Measurements from ENCODE around the gene TRDN.
"Not testable (repeated sequence)": the region's sequence is repeated elsewhere in the genome, so short reads cannot be mapped to it uniquely, and the experiment has no call there.

TRDN gene

DNA sequence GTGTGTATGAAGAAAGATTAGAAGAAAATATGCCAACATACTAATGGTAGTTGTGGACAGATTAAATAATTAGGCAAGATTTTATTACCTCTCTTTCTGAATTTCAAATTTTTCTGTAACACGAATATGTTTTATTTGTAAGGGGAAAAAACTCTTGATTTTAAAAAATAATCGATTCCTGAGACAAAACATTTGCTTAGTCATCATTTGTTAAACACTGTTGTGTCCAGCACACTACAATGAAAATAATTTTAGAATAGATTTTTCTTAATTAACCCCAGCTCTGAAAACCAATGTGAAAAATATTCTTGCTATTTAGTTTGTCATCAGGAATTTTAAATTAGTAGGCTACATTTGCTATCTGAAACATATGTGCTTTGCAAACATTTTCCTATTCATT lies 253.0 kb downstream of the TRDN start:
- no peak for DNase-seq

DNA sequence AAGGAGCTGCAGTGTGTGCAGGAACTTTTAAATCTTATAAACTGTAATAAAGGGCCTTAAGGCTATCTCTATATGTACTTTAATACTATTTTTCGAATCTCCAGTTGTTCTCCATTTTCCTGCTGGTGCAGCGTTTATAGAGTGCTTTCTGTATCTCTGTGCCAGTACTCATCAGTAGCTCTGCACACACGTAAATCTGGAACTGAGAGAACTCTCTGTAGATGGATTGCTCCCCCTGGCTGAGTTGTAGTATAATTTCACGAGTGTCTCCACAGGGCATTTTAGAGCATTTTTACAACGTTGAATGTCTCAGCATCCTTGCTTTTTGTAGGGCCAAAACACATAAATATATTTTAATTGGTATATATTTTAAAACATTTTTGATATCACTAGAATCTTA lies 256.5 kb downstream of the TRDN start:
- no peak for DNase-seq

DNA sequence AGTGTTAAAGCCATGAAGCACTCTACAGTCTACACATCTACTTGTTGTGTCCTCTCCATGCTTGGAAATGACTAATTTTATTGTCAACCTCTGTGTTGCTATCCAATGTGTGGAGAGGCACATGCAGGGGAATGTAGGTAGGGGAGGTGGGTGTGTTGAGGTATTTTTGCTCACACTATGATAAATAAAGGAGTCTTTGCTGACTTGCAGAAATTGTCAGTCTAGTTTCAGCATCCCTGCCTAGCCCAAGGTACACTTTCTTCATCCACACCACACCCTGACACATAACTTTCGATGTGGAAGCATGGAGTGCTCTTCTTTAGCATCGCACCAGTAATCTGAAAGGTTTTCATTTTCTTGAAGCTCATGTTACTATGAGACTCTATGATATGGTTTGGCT lies 264.0 kb downstream of the TRDN start:
- no peak for DNase-seq

DNA sequence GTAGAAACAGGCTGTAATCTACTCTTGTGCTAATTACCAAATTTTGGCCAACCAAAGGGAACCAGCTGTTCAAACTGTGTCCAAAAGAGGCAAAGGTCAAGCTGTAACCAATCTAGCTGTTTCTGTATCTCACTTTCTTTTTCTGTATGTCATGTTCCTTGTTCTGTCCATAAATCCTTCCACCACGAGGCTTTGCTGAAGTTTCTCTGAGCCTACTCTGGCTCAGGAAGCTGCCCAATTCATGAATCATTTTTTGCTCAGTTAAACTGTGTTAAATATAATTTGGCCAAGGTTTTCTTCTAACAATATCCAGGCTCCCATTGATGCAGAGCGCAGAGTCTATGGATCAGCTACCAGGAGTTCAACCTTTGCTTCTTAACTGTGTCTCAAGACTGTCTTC lies 272.8 kb downstream of the TRDN start:
- DNase-seq = no peak

DNA sequence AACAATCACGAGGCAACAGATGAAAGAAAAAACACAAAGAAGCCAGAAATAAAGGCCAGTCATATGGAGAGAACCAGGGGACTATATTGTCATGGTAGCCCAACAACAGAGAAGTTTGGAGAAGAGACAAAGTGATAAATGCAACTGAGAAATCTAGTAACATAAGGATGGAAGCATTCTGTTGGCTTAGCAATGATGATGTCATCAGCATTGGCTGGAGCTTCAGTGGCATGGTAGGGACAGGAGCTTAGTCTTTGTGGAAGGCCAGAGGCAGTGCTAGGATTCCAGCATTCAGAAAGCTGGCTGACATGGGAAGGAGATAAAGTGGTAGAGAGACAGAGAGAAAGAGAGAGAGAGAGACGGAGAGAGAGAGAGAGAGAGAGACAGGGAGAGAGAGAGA lies 276.4 kb downstream of the TRDN start:
- no peak for DNase-seq

DNA sequence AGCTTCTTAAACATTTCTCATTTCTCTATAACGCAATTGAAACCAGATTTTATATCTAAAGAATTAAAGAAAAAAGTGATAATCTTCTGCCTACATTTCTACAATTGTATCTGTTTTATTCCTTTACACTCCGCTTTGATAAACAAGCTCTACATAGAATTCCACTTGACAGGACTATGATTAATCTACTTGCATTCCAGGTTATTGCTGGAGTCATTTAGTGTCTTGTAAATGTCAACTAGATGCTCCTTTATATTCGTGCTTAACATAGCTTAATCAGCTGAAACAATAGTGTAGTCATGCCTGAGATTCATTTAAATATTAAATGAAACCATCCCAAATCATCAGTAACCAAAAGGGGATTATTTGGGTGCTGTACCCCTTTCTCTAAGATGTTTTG lies 284.0 kb downstream of the TRDN start:
- DNase-seq = no peak

DNA sequence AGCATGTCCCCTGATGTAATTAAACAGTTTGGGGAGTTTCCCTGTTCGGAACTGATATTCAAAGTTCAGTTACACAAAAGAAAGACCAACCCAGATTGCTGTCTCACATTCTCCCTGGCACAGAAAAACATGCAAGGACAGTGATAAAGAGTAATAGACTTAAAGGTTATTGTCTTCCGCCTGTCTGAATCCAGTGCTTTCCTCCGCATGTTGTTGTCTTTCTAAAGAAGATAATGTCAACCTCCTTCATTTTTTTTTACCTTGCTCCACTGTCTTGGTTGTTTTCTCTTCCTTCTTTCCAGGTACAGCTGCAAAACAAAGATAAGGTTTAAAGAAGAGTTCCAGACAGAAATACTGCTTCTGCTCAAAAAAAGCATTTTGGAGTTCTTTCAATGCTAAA lies 284.5 kb downstream of the TRDN start:
- DNase-seq = no peak

DNA sequence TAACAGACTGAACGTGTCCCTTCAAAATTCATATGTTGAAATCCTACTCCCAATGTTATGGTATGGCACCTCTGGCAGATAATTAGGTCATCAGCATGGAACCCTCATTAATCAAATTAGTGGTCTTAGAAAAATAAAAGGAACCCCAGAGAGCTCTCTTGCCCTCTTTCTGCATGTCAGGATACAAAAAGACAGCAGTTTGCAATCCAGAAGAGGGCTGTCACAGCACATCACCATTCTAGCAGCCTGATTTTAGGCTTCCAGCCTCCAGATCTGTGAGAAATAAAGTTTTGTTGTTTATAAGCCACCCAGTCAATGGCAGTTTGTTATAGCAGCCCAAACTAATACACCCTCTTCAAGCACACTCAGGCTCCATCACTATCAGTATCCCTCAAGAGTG lies 292.9 kb downstream of the TRDN start:
- DNase-seq = no peak

DNA sequence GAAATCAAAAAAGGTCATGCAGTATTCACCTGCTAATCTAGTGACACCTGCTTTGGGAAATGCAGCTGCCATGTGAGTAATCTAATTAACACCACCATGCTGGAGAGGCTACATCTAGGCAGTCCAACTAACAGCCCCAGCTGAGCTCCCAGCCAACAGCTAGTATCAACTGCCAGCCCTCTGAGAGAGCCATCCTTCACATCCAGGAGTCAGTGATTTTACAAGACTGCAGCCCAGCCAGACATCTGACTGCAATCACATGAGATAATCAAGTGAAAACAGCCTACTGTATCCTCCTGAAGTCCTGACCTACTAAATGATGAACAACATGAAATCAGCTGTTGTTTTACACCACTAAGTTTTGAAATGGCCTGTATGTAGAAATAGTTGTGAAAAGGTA lies 298.4 kb downstream of the TRDN start:
- DNase-seq = no peak

DNA sequence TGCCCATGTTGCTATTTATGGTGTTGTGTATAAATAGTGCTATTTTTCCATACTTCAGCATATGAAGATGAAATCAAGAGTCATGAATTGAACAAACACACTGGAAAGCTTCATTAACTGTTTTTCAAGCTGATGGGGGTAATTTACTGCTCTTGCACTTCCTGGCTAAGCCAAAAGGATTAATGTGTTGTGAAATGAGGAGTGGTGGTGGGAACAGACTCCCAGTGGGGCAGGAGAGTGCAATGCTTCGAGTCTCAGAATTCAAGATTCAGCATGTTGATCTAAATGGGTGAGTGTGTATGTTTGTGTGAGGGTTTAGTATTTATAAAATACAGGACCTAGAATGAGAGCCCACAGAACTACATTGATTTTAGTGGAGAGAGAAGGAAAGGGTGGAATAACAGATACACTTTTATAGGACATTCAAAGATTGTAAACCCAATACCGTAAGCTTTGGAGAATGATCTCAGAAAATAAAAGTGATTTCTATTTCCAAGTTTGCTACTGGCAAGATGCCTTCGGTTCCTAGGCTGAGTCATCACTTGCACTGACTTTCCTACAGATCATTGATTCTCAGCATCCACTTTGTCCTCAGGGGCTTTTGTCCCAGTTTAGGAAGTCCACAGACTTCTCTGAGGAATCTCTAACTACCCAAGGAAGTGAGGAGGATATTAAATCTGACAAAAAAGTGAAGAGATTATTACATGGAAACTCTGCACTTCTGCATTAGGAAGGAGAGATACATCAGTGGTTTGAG lies 303.6 kb downstream of the TRDN start:
- no peak for DNase-seq

DNA sequence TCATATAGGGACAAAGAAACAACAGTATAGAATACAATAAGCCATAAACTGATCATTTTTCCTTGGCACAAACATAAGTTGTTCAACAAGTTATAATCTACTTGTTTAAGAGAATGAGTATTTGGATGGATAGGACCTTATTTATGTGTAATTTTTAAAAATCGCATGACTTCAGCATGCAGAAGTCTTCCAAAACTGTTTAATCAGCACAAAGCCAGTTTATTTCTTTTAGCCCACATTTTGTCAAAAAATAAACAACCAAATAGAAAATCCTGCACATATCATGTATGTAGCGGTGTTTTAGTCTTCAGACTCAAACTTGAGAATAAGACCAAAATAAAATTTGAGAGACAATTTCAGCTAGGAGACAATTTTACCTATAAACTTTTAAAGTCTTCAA lies 304.7 kb downstream of the TRDN start:
- no peak for DNase-seq

DNA sequence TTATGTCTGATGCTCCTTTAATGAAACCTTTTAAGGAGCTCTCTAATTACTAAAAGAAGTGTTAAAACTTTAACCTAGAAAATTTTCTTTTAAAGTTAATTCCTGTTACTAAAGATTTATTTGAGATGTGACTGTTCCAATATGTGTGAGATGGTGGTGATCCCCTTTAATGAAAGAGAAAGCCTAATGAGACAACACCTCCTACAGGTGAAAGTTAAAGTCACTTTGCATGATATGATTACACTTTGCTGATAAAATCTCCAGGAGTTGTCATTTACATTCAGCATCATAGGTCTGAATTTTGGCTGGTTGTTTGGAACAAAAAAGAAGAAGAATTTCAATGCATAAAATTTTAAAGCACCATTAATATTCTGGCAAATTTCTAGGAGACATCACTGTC lies 307.4 kb downstream of the TRDN start:
- no peak for DNase-seq

DNA sequence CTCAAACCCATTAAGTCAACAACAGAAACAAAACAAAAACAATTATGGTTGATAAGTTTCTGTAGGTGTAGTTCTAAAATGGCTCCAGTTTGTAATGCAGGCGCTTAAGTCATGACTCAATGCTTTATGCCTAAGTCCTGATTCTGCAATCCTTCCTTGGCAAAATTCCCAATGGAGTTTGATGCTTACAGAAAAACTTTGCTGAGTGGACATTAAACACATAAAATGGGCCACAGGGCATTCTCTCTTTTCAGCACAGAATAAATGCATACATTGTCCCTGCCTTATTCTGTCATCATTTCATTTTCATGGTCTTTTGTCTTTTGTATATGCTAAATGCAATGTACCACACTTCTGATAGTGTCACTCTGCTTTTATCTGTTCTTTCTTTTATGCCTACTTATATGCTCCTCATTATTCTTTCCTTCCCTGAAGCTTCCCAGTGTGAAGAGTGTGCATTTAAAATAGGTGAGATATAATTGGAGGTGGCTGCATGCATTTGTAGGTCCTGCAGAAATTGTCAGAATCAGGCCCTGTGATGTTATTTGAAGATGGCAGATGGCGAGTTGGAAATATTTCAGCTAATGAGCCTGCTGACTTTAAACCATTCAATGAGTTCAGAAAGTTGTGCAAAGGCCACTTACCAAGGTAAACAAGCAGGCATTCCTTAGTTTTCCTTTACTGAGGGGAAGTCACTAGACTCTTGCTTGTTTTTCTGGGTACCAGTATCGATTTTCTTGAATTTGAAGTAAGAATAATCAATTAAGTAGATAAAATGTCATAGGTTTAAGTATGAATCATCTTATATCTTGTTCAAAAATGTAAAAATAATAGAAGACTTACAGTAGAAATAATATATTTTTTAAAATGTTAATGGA lies 313.1 kb downstream of the TRDN start:
- no peak for DNase-seq

DNA sequence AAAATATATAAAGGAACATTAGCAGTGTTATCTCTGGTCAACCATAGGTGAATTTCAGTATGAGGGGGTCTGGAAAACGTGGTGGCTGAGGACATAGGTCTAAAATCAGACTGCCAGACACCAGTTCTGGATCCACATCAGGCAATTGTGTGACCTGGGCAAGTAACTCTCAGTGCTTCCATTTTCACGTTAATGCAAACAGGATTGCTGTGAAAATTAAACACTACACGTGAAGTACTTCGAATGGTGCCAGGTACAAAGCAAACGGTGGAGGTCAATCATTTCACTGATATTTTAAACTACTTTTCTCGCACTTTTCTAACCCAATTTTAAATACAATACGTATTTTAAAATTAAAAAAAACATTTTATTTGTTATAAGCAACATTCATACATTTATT lies 315.7 kb downstream of the TRDN start:
- no peak for DNase-seq

DNA sequence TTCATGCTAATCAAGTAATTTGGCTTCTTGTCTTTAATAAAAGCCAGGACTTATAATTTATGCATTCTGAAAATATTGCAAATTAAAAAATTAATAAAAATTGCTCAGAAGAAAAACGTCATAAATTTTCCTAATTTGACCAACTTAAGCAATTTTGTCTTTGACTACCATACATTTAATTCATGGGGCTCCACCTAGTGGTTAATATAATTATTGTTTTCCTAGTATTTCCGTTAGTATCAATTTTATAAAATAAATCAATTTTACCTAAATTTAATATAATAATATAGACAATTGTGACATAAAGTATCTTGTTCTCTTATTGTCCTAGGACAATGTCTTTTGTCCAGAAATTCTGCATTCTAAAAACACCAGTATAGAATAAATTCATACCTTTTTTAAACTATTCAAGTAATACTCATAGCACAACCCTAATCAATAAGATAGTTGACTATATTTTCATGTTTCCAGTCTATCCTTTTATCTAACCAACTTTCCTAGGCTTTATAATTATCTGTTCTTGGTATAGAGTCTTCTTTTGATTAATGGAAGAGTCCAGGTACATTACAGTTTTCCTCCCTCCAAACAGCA lies 319.9 kb downstream of the TRDN start:
- DNase-seq = no peak

DNA sequence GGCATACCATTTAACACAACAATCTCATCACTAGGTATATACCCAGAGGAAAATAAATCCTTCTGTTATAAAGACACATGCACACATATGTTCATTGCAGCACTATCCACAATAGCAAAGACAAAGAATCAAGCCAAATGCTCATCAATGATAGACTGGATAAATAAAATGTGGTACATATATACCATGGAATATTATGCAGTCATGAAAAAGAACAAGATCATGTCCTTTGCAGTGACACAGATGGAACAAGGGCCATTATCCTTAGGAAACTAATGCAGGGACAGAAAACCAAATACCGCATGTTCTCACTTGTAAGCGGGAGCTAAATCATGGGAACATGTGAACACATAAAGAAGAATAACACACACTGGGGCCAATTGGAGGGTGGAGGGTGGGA lies 322.3 kb downstream of the TRDN start:
- not testable (repeated sequence) for DNase-seq

DNA sequence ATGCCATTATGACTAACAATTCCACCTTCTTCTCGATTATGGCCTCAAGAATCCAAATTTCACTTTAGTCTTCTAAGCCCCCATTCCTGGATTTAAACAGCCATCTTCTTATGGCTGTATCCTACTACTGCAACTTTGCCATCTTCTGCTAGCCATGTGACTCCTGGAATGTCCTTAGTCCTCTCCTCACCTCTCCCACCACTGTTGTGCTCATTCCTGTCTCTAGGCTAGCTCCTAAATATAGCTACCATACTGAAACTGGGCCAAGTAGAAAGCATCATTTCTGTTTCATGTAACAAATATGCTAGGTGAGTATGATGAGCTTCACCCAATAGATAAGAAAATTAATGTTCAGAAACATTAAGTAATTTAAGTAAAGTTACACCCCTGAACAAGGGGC lies 327.6 kb downstream of the TRDN start:
- no peak for DNase-seq

DNA sequence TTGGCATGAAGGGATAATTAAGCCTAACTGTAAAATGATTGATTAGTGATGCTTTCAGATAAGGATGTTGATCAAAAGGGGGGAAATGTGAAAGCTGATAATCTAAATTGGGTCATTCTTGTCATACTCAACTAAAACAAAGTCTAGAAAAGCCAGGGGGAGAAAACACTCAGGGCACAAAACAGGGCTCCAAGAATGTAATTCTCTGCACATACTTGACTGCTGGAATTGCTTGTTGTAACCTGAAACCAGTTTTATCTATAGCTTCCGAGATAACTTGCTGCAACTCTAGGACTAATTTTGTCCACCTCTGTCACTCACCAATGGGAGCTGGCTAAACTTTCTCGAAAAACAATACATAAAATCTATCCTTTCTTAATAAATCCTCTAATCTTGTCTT lies 330.4 kb downstream of the TRDN start:
- DNase-seq = no peak

DNA sequence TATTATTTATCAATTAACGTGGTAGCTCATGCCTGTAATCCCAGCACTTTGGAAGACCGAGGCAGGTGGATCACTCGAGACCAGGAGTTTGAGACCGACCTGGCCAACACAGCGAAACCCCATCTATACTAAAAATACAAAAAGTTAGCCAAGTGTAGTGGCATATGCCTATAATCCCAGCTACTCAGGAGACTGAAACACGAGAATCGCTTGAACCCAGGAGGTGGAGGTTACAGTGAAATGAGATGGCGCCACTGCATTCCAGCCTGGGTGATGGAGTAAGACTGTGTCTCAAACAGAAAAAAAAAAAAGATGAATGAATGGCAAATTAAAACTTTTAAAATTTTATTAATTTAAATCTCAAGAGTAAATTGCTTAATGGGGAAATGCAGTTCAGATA lies 341.1 kb downstream of the TRDN start:
- no peak for DNase-seq

DNA sequence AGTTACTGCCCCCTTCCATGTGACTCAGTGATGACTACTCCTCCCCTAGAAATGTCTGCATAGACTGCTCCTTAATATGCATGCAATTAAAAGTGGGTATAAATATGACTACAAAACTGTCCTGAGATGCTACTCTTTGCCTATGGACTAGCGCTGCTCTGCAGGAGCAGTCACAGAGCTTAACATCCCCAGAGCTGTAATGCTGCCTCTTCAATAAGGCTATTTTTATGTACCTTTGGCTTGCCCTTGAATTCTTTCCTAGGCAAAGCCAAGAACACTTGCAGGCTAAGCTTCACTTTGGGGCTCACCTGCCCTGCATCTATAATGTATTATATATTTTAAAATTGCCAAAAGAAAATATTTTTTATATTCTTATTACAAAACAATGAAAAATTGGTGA lies 341.6 kb downstream of the TRDN start:
- DNase-seq = no peak

DNA sequence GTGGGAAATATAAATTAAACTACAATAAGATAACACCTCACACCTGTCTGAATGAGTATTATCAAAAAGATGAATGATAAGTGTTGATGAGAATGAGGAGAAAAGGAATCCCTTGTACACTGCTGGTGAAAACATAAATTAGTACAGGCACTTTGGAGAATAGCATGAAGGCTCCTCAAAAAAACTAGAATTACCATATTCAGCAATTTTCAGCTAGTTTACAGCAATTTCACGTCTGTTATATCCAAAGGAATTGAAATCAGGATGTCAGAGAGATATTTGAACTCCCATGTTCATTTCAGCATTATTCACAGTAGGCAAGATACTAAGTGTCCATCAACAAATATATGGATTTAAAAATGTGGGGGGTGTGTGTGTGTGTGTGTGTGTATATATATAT lies 348.1 kb downstream of the TRDN start:
- DNase-seq = no peak

DNA sequence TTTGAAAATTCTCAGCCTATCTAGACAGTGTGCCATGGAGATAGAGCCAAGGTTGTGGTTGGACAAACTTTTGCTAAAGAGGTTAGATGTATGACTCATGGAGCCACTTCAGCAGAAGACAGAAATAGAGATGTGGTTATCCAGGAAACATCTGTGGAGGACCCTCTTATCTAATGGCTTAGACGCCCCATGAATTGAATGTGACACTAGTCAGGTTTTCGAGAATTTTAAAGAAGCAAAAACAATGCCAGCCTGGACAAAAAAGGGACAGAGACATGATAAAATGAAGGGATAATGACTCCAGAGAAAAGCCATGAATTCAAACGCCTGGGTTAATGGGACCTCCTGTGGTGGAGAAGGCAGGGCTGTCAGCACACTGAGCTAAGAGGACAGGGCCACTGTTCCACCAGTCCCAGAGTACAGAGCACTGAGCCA lies 360.2 kb downstream of the TRDN start:
- DNase-seq = peak; percentile 33

DNA sequence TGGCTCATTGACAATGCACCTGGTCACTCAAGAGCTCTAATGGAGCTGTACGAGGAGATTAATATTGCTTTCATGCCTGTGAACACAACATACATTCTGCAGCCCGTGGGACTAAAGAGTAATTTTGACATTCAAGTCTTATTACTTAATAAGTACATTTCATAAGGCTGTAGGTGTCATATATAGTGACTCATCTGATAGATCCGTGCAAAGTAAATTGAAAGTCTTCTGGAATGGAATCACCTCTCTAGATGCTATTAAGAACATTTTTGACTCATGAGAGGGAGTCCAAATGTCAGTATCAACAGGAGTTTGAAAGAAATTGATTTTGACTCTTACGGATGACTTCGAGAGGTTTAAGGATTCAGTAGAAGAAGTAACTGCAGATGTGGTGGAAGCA lies 372.8 kb downstream of the TRDN start:
- DNase-seq = no peak

DNA sequence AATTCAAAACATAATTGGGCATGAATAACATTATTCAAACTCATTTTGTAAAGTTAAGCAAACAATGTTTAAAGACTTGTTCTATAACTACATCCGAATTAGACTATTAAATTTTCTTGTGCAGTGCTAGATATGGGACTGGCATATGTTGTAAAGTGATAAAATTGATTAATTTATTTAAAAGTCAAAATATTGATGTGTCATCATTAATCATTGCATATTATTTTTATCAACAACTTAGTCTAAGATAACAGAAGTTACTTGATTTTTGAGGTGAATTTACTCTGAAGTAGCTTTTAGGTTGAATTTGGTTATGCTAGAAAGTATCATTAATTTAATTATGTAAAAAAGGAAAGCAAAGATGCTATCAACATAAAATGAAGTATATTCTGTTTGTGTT lies 396.1 kb downstream of the TRDN start:
- DNase-seq = no peak
